Vagina (tissue), 2 donors: Measurements from ENCODE around the gene ARMC9. TPM values are rescaled to one million over a fixed set of nuclear protein-coding genes. Genes with fewer than 3 reads are reported as not detected.

Experiments
- DNase-seq, 2 donors: peaks; one replicate each; pipeline ENCODE4 v3.0.0-alpha.2; 2017; ENCODE audit errors: extremely low spot score in 2 of 2
- H3K27ac ChIP-seq: fragments of 200-600 bp; sonication (generic); one replicate; pipeline ENCODE4 v1.5.1; 2019
- H3K27me3 ChIP-seq: fragments of 200-600 bp; sonication (generic); one replicate; pipeline ENCODE4 v1.5.1; 2019
- H3K36me3 ChIP-seq, 2 donors: fragments of 200-600 bp; sonication (generic); one replicate each; pipeline ENCODE4 v1.5.1; 2017 to 2019
- H3K4me1 ChIP-seq: fragments of 200-600 bp; sonication (generic); one replicate; pipeline ENCODE4 v1.5.1; 2019
- H3K4me3 ChIP-seq, 2 donors: fragments of 200-600 bp; sonication (generic); 1 replicate in 1 of 2; 2 replicates in 1 of 2; pipeline ENCODE4 v1.5.1; 2016 to 2019
- H3K9me3 ChIP-seq: fragments of 200-600 bp; sonication (generic); one replicate; pipeline ENCODE4 v1.5.1; 2019
- POLR2A ChIP-seq, 2 donors: fragments of 450-650 bp; IDR thresholded peaks; one replicate each; pipeline ENCODE4 v1.6.1; 2017; ENCODE audit warnings: antibody characterized with exemption in 2 of 2, mild to moderate bottlenecking in 2 of 2, moderate library complexity in 2 of 2
- POLR2AphosphoS5 ChIP-seq, 2 donors: sonication (generic); formaldehyde crosslinking; IDR thresholded peaks; one replicate each; pipeline ENCODE4 v1.9.0; 2017; ENCODE audit warnings: antibody characterized with exemption in 2 of 2, mild to moderate bottlenecking in 2 of 2, low read depth in 1 of 2; ENCODE audit not compliant: insufficient read depth in 1 of 2
- intact Hi-C: fragments of 100-400 bp; cut with DNase I; formaldehyde crosslinking; loops from one replicate; pipeline ENCODE4 v1.15.1; 2023
- total RNA-seq: library from RNA; depleted of rRNA; stranded (reverse); fragments of >200 nt; gene quantifications from one replicate; pipeline ENCODE4 v1.2.3, GENCODE V29; 2016
- TF ChIP-seq, protein P1 (sequence below), 3 experiments: fragments of 450-650 bp in 2 of 3; fragments of 200-600 bp in 1 of 3; sonication (generic) in 1 of 3; IDR thresholded peaks; one replicate each; pipeline ENCODE4 v1.5.1; 2017 to 2019; ENCODE audit warnings: antibody characterized with exemption in 3 of 3, mild to moderate bottlenecking in 2 of 3, moderate library complexity in 2 of 3

Gene ARMC9
- total RNA-seq, 1 donor from 2014 or later, result 16.0 TPM

DNA sequence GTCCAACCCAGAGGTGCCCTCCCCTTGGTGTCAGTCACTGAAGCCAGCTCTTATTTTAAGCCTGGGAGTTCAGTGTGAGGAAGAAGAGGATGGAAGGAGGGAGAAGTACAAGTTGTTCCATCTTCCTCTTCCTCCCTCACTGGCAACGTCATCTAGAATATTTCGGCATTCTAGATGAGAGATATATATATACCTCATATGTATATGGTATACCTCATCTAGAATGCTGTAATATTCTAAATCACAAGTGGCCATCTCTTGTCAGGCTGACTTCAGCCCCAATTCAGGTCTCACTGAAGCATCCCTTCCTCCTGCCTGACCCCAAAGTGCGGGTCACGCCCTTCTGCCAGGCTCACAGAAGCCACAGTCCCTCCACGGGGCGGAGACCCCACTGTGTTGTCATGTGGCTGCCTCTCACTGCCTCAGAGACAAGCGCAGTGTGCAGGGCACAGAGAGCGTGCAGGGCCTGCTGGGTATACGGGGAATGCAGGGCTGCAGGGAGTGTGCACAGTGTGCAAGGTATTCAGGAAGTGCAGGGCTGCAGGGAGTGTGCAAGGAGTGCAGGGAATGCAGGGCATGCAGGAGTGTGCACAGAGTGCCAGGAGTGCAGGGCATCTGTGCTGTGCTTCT is 164.2 kb downstream of the ARMC9 start:
- DNase-seq, result no peak
- Histone ChIP-seq H3K36me3 (no peaks in the 10 kb centered on the region), H3K27ac (no peak overlapping the region), H3K4me1 (peaks cover 14% of the 10 kb centered on the region), H3K27me3 (no peaks in the 10 kb centered on the region), H3K9me3 (no peaks in the 10 kb centered on the region), H3K4me3 (no peak overlapping the region)
- intact Hi-C loops, result no loop called here
- no peak for TF ChIP-seq POLR2AphosphoS5 (IDR thresholded peaks at IDR 0.05; ENCODE audit: insufficient read depth in 1 of 2, low read depth in 1 of 2)

DNA sequence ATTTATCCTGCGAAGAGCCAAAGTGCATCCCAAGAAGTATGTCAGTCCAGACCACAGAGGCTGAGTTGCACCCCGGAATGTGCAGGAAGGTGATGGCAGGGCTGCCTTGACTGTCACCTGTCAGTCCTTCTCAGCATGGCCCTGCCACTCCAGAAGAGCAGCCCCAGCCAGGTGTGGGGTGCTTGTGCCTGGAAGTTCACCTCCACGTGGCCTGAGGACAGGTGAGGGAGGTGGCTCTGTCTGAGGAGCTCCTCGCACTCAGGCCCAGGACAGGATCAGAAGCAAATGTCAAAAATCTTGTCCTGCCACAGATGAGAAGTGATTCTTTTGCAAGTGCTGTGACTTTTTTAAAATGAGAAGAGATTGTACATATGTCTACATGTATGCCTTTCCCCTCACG is 165.6 kb downstream of the ARMC9 start:
- no peak for TF ChIP-seq POLR2AphosphoS5 (IDR thresholded peaks at IDR 0.05; ENCODE audit: insufficient read depth in 1 of 2, low read depth in 1 of 2)
- no peak for TF ChIP-seq POLR2A (IDR thresholded peaks at IDR 0.05)
- TF ChIP-seq, protein P1, sequence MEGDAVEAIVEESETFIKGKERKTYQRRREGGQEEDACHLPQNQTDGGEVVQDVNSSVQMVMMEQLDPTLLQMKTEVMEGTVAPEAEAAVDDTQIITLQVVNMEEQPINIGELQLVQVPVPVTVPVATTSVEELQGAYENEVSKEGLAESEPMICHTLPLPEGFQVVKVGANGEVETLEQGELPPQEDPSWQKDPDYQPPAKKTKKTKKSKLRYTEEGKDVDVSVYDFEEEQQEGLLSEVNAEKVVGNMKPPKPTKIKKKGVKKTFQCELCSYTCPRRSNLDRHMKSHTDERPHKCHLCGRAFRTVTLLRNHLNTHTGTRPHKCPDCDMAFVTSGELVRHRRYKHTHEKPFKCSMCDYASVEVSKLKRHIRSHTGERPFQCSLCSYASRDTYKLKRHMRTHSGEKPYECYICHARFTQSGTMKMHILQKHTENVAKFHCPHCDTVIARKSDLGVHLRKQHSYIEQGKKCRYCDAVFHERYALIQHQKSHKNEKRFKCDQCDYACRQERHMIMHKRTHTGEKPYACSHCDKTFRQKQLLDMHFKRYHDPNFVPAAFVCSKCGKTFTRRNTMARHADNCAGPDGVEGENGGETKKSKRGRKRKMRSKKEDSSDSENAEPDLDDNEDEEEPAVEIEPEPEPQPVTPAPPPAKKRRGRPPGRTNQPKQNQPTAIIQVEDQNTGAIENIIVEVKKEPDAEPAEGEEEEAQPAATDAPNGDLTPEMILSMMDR (IDR thresholded peaks at IDR 0.05), result no peak
- DNase-seq, result no peak
- Histone ChIP-seq H3K36me3 (no peaks in the 10 kb centered on the region), H3K4me1 (peaks cover 14% of the 10 kb centered on the region), H3K27ac (no peak overlapping the region), H3K4me3 (no peak overlapping the region), H3K27me3 (no peaks in the 10 kb centered on the region), H3K9me3 (no peaks in the 10 kb centered on the region)
- intact Hi-C loops, result no loop called here

DNA sequence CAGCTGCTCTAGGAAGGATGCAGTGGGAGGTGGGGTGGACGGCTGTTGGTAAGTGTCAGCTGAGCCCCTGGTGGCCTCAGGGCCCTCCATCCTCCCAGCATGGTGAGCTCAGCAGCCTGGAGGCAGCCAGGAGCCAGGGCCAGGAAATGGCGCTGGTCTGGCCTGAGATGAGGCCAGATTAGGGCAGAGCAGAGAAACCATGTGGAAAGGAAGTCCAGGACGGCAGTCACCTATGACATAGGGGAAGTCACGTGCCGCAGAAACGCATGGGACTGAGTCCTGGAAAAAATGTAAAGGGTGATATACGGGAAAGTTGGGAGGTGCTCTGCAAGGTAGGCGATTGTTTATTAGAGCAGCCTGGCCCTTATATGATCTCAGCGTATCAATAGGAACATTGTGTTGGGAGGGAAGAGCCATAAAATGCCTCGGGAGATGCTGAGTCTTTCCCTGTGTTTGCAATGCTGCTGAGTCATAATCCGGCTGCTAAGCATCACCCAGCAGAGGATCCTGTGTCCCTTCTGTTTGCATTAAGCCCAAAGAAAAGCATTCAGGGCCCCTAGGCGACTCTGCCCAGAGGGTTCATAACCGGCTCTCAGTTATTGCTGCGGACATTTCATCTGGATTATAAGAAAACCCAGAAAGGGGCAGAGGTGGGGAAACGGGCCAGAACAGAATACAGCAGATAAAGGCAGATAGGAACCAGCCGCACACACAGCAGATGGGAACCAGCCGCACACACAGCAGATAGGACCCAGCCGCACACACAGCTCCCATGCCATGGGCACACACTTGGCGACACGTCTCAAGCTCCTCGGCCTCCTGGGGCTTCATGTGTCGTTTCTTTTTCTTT is 166.8 kb downstream of the ARMC9 start:
- no peaks in the 10 kb centered on the region for H3K27me3 ChIP-seq
- H3K4me3 ChIP-seq, result no peak overlapping the region
- peaks cover 14% of the 10 kb centered on the region for H3K4me1 ChIP-seq
- peak overlapping the region; percentile 33 for H3K27ac ChIP-seq
- no peaks in the 10 kb centered on the region for H3K36me3 ChIP-seq
- TF ChIP-seq POLR2AphosphoS5 (IDR thresholded peaks at IDR 0.05; ENCODE audit: insufficient read depth in 1 of 2, low read depth in 1 of 2) (peak in 1 of 2 donors; percentile 25), POLR2A (IDR thresholded peaks at IDR 0.05) (no peak)
- TF ChIP-seq, protein P1 (IDR thresholded peaks at IDR 0.05), result no peak
- no peak for DNase-seq
- intact Hi-C loops, result no loop called here
- no peaks in the 10 kb centered on the region for H3K9me3 ChIP-seq

DNA sequence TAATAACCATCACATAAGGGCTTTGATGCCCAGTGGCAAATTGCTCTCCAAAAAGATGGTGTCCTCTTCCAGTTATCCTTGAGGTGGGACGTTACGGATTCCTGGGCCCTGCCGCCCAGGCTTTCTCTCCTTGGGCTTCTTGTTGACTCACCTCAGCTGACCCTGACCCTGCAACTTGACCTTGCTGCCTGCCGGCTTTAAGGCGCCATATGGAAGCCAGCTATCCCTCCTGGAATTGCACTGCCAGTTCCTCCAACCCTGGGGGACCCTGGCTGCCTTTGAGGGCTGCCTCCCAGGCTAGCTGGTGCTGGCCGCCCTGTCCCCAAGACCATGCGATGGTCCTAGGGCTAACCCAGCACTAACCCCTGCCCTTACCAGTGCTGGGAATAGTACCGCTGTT is 168.7 kb downstream of the ARMC9 start:
- H3K4me3 ChIP-seq, result no peak overlapping the region
- TF ChIP-seq, protein P1 (IDR thresholded peaks at IDR 0.05), result no peak
- no peak for TF ChIP-seq POLR2A (IDR thresholded peaks at IDR 0.05)
- no peak for TF ChIP-seq POLR2AphosphoS5 (IDR thresholded peaks at IDR 0.05; ENCODE audit: insufficient read depth in 1 of 2, low read depth in 1 of 2)
- no peaks in the 10 kb centered on the region for H3K36me3 ChIP-seq
- H3K27ac ChIP-seq, result no peak overlapping the region
- intact Hi-C loops, result no loop called here
- no peaks in the 10 kb centered on the region for H3K27me3 ChIP-seq
- H3K4me1 ChIP-seq, result peaks cover 14% of the 10 kb centered on the region
- H3K9me3 ChIP-seq, result no peaks in the 10 kb centered on the region
- DNase-seq, result no peak

DNA sequence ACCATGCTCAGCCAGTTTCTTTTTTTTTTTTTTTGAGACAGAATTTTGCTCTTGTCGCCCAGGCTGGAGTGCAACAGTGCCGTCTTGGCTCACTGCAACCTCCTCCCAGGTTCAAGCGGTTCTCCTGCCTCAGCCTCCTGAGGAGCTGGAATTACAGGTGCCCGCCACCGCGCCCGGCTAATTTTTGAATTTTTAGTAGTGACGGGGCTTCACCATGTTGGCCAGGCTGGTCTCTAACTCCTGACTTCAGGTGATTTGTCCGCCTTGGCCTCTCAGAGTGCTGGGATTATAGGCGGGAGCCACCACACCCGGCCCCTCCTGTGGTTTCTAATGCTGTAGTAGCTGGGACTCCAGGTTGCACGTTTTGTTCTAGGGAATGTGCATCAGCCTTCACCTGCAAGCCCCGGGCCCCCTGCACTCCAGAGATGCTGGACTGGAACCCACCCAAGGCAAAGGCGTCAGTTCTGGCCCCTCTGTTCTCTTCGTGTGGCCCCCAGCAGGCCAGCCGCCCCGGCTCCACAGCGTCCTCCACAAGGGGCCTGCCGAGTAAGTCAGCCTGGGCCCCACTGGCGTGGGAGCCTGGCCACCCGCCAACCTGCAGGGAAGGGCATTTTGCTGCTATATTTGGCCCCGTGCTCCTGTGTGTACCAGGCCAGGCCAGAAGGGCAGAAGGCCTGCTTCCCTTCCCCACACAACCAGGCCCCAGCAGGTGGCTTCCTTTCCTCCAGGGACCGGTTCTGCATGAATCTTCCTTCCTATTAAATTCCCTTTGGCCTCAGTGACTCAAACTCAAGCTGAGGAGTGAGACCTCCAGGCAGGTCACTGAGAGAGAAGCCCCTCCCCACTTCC is 171.4 kb downstream of the ARMC9 start:
- H3K36me3 ChIP-seq, result no peaks in the 10 kb centered on the region
- intact Hi-C loops, result no loop called here
- TF ChIP-seq, protein P1 (IDR thresholded peaks at IDR 0.05), result no peak
- TF ChIP-seq POLR2AphosphoS5 (IDR thresholded peaks at IDR 0.05; ENCODE audit: insufficient read depth in 1 of 2, low read depth in 1 of 2) (no peak), POLR2A (IDR thresholded peaks at IDR 0.05) (no peak)
- DNase-seq, result no peak
- H3K4me1 ChIP-seq, result peaks cover 9% of the 10 kb centered on the region
- H3K27me3 ChIP-seq, result no peaks in the 10 kb centered on the region
- H3K9me3 ChIP-seq, result no peaks in the 10 kb centered on the region
- H3K27ac ChIP-seq, result no peak overlapping the region
- no peak overlapping the region for H3K4me3 ChIP-seq
